22Rv1 (cell line): Measurements from ENCODE around the gene SFXN3.

ENCODE experiments used
- ZFX ChIP-seq: fragments of 450-650 bp; IDR thresholded peaks from 2 replicates; pipeline ENCODE4 v1.6.1; 2017; ENCODE audit warnings: antibody characterized with exemption, borderline replicate concordance
- TF ChIP-seq, protein P1 (sequence below): fragments of 450-650 bp; IDR thresholded peaks from 2 replicates; pipeline ENCODE4 v1.5.1; 2017; ENCODE audit warnings: mild to moderate bottlenecking

DNA sequence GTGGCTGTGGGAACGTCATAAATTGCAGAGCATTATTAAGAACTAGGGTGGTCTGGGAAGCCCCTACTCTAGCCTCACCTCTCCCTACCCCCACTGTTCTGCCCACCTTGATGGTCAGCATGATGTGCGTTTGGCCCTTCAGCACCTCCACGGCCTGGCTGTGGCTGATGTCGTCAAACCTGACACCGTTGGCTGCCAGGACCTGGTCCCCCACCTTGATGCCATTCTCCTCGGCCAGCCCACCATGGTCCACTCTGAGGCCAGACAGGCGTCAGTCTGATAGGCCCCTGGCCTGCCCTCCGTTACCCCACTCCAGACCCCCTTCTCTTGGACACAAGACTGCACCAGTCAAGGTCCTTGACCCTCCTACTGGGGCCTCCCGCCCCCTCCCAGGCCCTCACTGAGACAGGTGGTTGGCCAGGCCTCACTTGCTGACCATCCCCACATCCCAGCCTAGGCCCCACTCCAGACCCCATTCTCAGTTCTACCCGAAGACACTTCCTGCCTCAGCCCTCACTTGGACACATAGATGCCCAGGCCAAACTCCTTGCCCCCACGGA, 9.3 kb upstream of the SFXN3 start:
- TF ChIP-seq, protein P1, sequence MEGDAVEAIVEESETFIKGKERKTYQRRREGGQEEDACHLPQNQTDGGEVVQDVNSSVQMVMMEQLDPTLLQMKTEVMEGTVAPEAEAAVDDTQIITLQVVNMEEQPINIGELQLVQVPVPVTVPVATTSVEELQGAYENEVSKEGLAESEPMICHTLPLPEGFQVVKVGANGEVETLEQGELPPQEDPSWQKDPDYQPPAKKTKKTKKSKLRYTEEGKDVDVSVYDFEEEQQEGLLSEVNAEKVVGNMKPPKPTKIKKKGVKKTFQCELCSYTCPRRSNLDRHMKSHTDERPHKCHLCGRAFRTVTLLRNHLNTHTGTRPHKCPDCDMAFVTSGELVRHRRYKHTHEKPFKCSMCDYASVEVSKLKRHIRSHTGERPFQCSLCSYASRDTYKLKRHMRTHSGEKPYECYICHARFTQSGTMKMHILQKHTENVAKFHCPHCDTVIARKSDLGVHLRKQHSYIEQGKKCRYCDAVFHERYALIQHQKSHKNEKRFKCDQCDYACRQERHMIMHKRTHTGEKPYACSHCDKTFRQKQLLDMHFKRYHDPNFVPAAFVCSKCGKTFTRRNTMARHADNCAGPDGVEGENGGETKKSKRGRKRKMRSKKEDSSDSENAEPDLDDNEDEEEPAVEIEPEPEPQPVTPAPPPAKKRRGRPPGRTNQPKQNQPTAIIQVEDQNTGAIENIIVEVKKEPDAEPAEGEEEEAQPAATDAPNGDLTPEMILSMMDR: no peak
- no peak for TF ChIP-seq ZFX
